Measurements from ENCODE around the gene SIN3A. TPM values are rescaled to one million over a fixed set of nuclear protein-coding genes. Genes with fewer than 3 reads are reported as not detected.

SIN3A gene
- total RNA-seq, 1 donor from 2014 or later, result 86.6 TPM

DNA sequence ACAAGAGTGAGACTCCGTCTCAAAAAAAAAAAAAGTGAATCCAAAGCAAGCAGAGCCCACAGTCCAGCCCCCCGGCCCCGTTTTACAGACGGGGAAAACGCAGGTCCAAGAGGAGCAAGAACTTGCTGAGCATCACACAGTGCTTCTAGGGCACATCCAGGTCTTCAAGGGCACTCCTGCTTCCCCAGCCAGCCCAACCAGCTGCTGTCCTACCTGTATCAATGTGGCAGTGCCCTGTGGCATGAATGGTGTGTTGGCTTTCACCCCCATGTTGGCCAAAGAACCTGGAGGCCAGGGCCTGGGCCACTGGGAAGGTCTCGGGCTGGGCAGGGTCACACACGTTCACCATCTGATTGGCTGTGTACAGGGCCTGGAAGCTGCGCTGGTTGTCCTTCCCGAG is 87.7 kb downstream of the SIN3A start:
- DNase-seq (ENCODE audit: low spot score in 2 of 2, unreplicated experiment in 2 of 2), result no peak
- H3K36me3 Mint-ChIP-seq, result peaks cover 1% of the 10 kb centered on the region
- H3K4me1 Mint-ChIP-seq, result peaks cover 3% of the 10 kb centered on the region
- H3K27ac Mint-ChIP-seq, result no peak overlapping the region
- no peaks in the 10 kb centered on the region for H3K27me3 Mint-ChIP-seq (ENCODE audit: low read depth)
- no peak overlapping the region for H3K4me3 Mint-ChIP-seq
- TF ChIP-seq CTCF (IDR thresholded peaks at IDR 0.05; ENCODE audit: unreplicated experiment), result no peak
- H3K9me3 Mint-ChIP-seq, result no peaks in the 10 kb centered on the region

- Mint-ChIP-seq H3K36me3 (peaks cover 1% of the 10 kb centered on the region), H3K27ac (no peak overlapping the region)
- TF ChIP-seq CTCF (IDR thresholded peaks at IDR 0.05; ENCODE audit: unreplicated experiment), result no peak
Measured at GRCh38 chr15:75362642-75363249, 88.7 kb downstream of the SIN3A start.

GRCh38 chr15:75361989-75362641 is 89.4 kb downstream of the SIN3A start:
- TF ChIP-seq CTCF (IDR thresholded peaks at IDR 0.05; ENCODE audit: unreplicated experiment), result no peak
- no peaks in the 10 kb centered on the region for H3K9me3 Mint-ChIP-seq
- H3K4me1 Mint-ChIP-seq, result no peaks in the 10 kb centered on the region
- H3K27me3 Mint-ChIP-seq (ENCODE audit: low read depth), result no peaks in the 10 kb centered on the region
- H3K36me3 Mint-ChIP-seq, result peaks cover 1% of the 10 kb centered on the region
- no peak overlapping the region for H3K27ac Mint-ChIP-seq
- no peak for DNase-seq (ENCODE audit: low spot score in 2 of 2, unreplicated experiment in 2 of 2)
- H3K4me3 Mint-ChIP-seq, result no peak overlapping the region

More at GRCh38 chr15:75362642-75363249, 88.7 kb downstream of the SIN3A start:
- Mint-ChIP-seq H3K9me3 (no peaks in the 10 kb centered on the region), H3K4me3 (no peak overlapping the region), H3K27me3 (ENCODE audit: low read depth) (no peaks in the 10 kb centered on the region), H3K4me1 (no peaks in the 10 kb centered on the region)
- no peak for DNase-seq (ENCODE audit: low spot score in 2 of 2, unreplicated experiment in 2 of 2)

DNA sequence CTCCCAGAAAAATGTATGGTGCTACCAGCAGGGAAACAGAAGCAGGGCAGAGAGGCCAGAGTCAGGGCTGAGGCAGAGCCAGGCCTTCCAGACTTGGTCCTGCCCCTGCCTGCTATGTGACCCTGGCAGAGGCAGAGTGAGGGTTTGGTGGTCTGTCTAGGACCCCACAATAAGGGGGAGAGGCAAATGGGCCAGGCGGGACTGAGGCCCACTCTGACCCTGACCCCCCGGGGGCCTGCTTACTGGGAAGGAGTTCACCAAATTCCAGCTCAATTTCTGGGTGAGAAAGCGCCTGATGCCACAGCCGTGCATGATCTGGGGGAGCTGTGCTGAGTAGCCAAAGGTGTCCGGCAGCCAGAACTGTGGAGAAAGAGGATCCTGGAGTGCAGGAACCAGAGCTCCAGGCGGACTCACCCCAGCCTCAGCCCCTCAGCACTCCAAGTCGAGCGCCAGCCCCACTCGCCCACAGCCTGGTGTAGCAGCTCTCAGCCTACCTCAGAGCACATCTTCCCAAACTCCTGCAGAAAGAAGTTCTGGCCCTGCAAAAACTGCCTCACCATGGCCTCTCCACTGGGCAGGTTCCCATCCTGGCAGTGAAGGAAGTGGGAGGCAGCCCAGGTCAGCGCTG is 90.0 kb downstream of the SIN3A start:
- Mint-ChIP-seq H3K4me3 (no peak overlapping the region), H3K27ac (no peak overlapping the region), H3K9me3 (no peaks in the 10 kb centered on the region), H3K36me3 (peaks cover 1% of the 10 kb centered on the region), H3K4me1 (no peaks in the 10 kb centered on the region), H3K27me3 (ENCODE audit: low read depth) (no peaks in the 10 kb centered on the region)
- no peak for TF ChIP-seq CTCF (IDR thresholded peaks at IDR 0.05; ENCODE audit: unreplicated experiment)
- DNase-seq (ENCODE audit: low spot score in 2 of 2, unreplicated experiment in 2 of 2), result no peak

GRCh38 chr15:75360856-75361255 is 90.6 kb downstream of the SIN3A start:
- no peak for TF ChIP-seq CTCF (IDR thresholded peaks at IDR 0.05; ENCODE audit: unreplicated experiment)
- Mint-ChIP-seq H3K9me3 (no peaks in the 10 kb centered on the region), H3K27me3 (ENCODE audit: low read depth) (no peaks in the 10 kb centered on the region), H3K27ac (no peak overlapping the region), H3K36me3 (peaks cover 1% of the 10 kb centered on the region), H3K4me1 (no peaks in the 10 kb centered on the region), H3K4me3 (no peak overlapping the region)
- no peak for DNase-seq (ENCODE audit: low spot score in 2 of 2, unreplicated experiment in 2 of 2)

Data from mesothelial cell of epicardium (in vitro differentiated cells).